H1 (cell line): Measurements from ENCODE around the gene KRTAP10-3. TPM values are rescaled to one million over a fixed set of nuclear protein-coding genes. Genes with fewer than 3 reads are reported as not detected.

Experiments
- CTCF ChIA-PET: fragments of 300-600 bp; sonication (Branson Sonifier 250); formaldehyde crosslinking; loops from one replicate; lab custom pipeline; 2021; ENCODE audit not compliant: partially characterized antibody; lab: Charles Lee
- POLR2A ChIA-PET: fragments of 300-600 bp; sonication (Branson Sonifier 250); formaldehyde crosslinking; loops from one replicate; lab custom pipeline; 2021; ENCODE audit warnings: inconsistent platforms; ENCODE audit not compliant: partially characterized antibody; lab: Charles Lee
- DNase-seq, 2 experiments: peaks; one replicate each; pipeline versions ENCODE4 v3.0.0 to v3.0.0-alpha.2; 2010 to 2022; ENCODE audit warnings: low spot score in 2 of 2, low read depth in 1 of 2, mixed read lengths in 1 of 2
- FAIRE-seq: peaks from 2 replicates; lab custom pipeline; 2011; peaks lifted over from hg19 to GRCh38; lab: Jason Lieb, UNC
- H2AFZ ChIP-seq: 2 replicates; pipeline ENCODE4 v1.8.1; 2012; ENCODE audit warnings: low read length, inconsistent platforms
- H2AK5ac ChIP-seq: 2 replicates; pipeline ENCODE4 v1.6.1; 2013; ENCODE audit warnings: low read depth, low read length
- H2BK120ac ChIP-seq: replicated peaks from 2 replicates; pipeline ENCODE3; 2013; ENCODE audit warnings: low read depth, low read length, inconsistent platforms
- H2BK12ac ChIP-seq: 2 replicates; pipeline ENCODE4 v1.6.1; 2013; ENCODE audit warnings: low read depth, low read length
- H2BK15ac ChIP-seq: 2 replicates; pipeline ENCODE4 v1.6.1; 2013; ENCODE audit warnings: low read length
- H2BK20ac ChIP-seq: 2 replicates; pipeline ENCODE4 v1.6.1; 2013; ENCODE audit warnings: low read length
- H2BK5ac ChIP-seq: 2 replicates; pipeline ENCODE4 v1.6.1; 2013; ENCODE audit warnings: low read depth, low read length
- H3K14ac ChIP-seq: 2 replicates; pipeline ENCODE4 v1.6.1; 2013; ENCODE audit warnings: inconsistent platforms; ENCODE audit not compliant: insufficient read length
- H3K18ac ChIP-seq: 2 replicates; pipeline ENCODE4 v1.6.1; 2013; ENCODE audit warnings: low read length; ENCODE audit errors: extremely low read depth
- H3K23ac ChIP-seq: 2 replicates; pipeline ENCODE4 v1.6.1; 2013; ENCODE audit warnings: inconsistent platforms; ENCODE audit not compliant: insufficient read length
- H3K23me2 ChIP-seq: 2 replicates; pipeline ENCODE4 v1.6.1; 2013; ENCODE audit warnings: low read depth, low read length
- H3K27ac ChIP-seq: 2 replicates; pipeline ENCODE4 v1.6.1; 2011; ENCODE audit warnings: low read depth, low read length, inconsistent platforms
- H3K27me3 ChIP-seq, 4 experiments: replicated peaks in 1 of 4; 1 replicate in 1 of 4; 2 replicates in 3 of 4; pipeline versions ENCODE4 v1.6.1 to v1.8.1; 2011 to 2013; ENCODE audit warnings: low read length in 3 of 4, mild to moderate bottlenecking in 3 of 4, inconsistent platforms in 2 of 4, mixed read lengths in 2 of 4, moderate library complexity in 1 of 4; ENCODE audit not compliant: control insufficient read depth in 3 of 4, insufficient read depth in 3 of 4; ENCODE audit errors: extremely low read depth in 1 of 4
- H3K36me3 ChIP-seq, 4 experiments: 2 replicates each; pipeline versions ENCODE4 v1.6.1 to v1.8.1; 2011 to 2013; ENCODE audit warnings: mild to moderate bottlenecking in 4 of 4, low read length in 3 of 4, moderate library complexity in 2 of 4, control low read depth in 1 of 4, inconsistent platforms in 1 of 4; ENCODE audit not compliant: insufficient read depth in 4 of 4, control insufficient read depth in 2 of 4
- H3K4ac ChIP-seq: replicated peaks from 2 replicates; pipeline ENCODE3; 2013; ENCODE audit warnings: low read length, low read depth, mixed read lengths, inconsistent platforms; ENCODE audit not compliant: insufficient read length
- H3K4me1 ChIP-seq, 4 experiments: replicated peaks in 1 of 4; 1 replicate in 1 of 4; 2 replicates in 3 of 4; pipeline versions ENCODE4 v1.6.1 to v1.8.1; 2011 to 2013; ENCODE audit warnings: low read length in 3 of 4, inconsistent platforms in 2 of 4, mixed read lengths in 1 of 4; ENCODE audit not compliant: insufficient read depth in 4 of 4, control insufficient read depth in 3 of 4
- H3K4me2 ChIP-seq, 2 experiments: 2 replicates each; pipeline versions ENCODE4 v1.6.1 to v1.8.1; 2011 to 2013; ENCODE audit warnings: low read depth in 2 of 2, low read length in 2 of 2, control low read depth in 1 of 2, inconsistent platforms in 1 of 2, mild to moderate bottlenecking in 1 of 2; ENCODE audit not compliant: insufficient read depth in 1 of 2
- H3K4me3 ChIP-seq, 4 experiments: fragments of 200-600, 300-600 bp in 1 of 4; sonication (generic), shearing (Covaris generic), sonication (Bioruptor Twin) in 1 of 4; 2 replicates each; pipeline versions ENCODE4 v1.5.1 to v1.8.1; 2011 to 2016; ENCODE audit warnings: low read length in 4 of 4, low read depth in 3 of 4, control low read depth in 2 of 4, inconsistent platforms in 2 of 4, mild to moderate bottlenecking in 2 of 4, mixed read lengths in 1 of 4, moderate library complexity in 1 of 4; ENCODE audit not compliant: insufficient read depth in 2 of 4; ENCODE audit errors: extremely low read depth in 1 of 4
- H3K56ac ChIP-seq: replicated peaks from 2 replicates; pipeline ENCODE3; 2013; ENCODE audit warnings: low read depth, mild to moderate bottlenecking, mixed read lengths, low read length, inconsistent platforms; ENCODE audit not compliant: insufficient read length
- H3K79me1 ChIP-seq: 2 replicates; pipeline ENCODE4 v1.6.1; 2013; ENCODE audit warnings: low read depth, low read length, control low read depth
- H3K79me2 ChIP-seq, 2 experiments: 2 replicates each; pipeline versions ENCODE4 v1.6.1 to v1.8.1; 2012 to 2013; ENCODE audit warnings: low read length in 2 of 2, mild to moderate bottlenecking in 2 of 2, inconsistent platforms in 1 of 2; ENCODE audit not compliant: insufficient read depth in 2 of 2, control insufficient read depth in 1 of 2
- H3K9ac ChIP-seq, 4 experiments: replicated peaks in 1 of 4; 1 replicate in 1 of 4; 2 replicates in 3 of 4; pipeline versions ENCODE4 v1.6.1 to v1.8.1; 2011 to 2013; ENCODE audit warnings: low read depth in 3 of 4, low read length in 3 of 4, control low read depth in 2 of 4, mild to moderate bottlenecking in 2 of 4, moderate library complexity in 2 of 4, inconsistent platforms in 1 of 4; ENCODE audit errors: extremely low read depth in 1 of 4
- H3K9me3 ChIP-seq, 2 experiments: 2 replicates each; pipeline versions ENCODE4 v1.6.1 to v1.8.1; 2012 to 2013; ENCODE audit warnings: mild to moderate bottlenecking in 2 of 2, moderate library complexity in 2 of 2, control low read depth in 1 of 2, inconsistent platforms in 1 of 2, low read depth in 1 of 2, low read length in 1 of 2, mixed read lengths in 1 of 2; ENCODE audit not compliant: insufficient read depth in 2 of 2
- H4K20me1 ChIP-seq, 2 experiments: replicated peaks in 1 of 2; 2 replicates each; pipeline versions ENCODE3 to v1.8.1; 2011 to 2013; ENCODE audit warnings: inconsistent platforms in 2 of 2, low read length in 2 of 2, mild to moderate bottlenecking in 1 of 2; ENCODE audit not compliant: insufficient read depth in 2 of 2, control insufficient read depth in 1 of 2
- H4K5ac ChIP-seq: 2 replicates; pipeline ENCODE4 v1.6.1; 2013; ENCODE audit warnings: low read length, low read depth, mixed read lengths, inconsistent platforms; ENCODE audit not compliant: insufficient read length
- H4K8ac ChIP-seq: 2 replicates; pipeline ENCODE4 v1.8.0; 2013; ENCODE audit warnings: mild to moderate bottlenecking, moderate library complexity, low read length, inconsistent platforms; ENCODE audit not compliant: insufficient read depth; ENCODE audit errors: extremely low read depth
- H4K91ac ChIP-seq: replicated peaks from 2 replicates; pipeline ENCODE3; 2013; ENCODE audit warnings: low read length, mixed read lengths, inconsistent platforms; ENCODE audit not compliant: insufficient read length
- CTBP2 ChIP-seq: IDR thresholded peaks from 2 replicates; pipeline ENCODE4 v1.7.0; 2011; ENCODE audit warnings: borderline replicate concordance, mild to moderate bottlenecking, moderate library complexity, mixed read lengths, low read length; ENCODE audit not compliant: insufficient read depth, insufficient read length
- EGR1 ChIP-seq: IDR thresholded peaks from 2 replicates; pipeline ENCODE4 v1.6.1; 2011; ENCODE audit warnings: low read depth, low read length, borderline replicate concordance
- EZH2 ChIP-seq: fragments of 200-600 bp; sonication (generic); IDR thresholded peaks from 2 replicates; pipeline ENCODE4 v1.7.1; 2012; ENCODE audit warnings: low read depth, mild to moderate bottlenecking, moderate library complexity, low read length, inconsistent platforms; ENCODE audit not compliant: severe bottlenecking
- KDM5A ChIP-seq: fragments of 200-600 bp; IDR thresholded peaks from 2 replicates; pipeline ENCODE4 v1.7.1; 2012; ENCODE audit warnings: mild to moderate bottlenecking, low read length, inconsistent platforms, mixed read lengths
- POLR2A ChIP-seq, 2 experiments: IDR thresholded peaks; 1 replicate in 1 of 2; 2 replicates in 1 of 2; pipeline ENCODE4 v1.6.1; 2011; ENCODE audit warnings: low read depth in 2 of 2, low read length in 2 of 2, mild to moderate bottlenecking in 2 of 2; ENCODE audit errors: control extremely low read depth in 1 of 2
- POLR2AphosphoS5 ChIP-seq: IDR thresholded peaks from 2 replicates; pipeline ENCODE4 v1.6.1; 2011; ENCODE audit warnings: low read depth, low read length
- RFX5 ChIP-seq: IDR thresholded peaks from 2 replicates; pipeline ENCODE4 v1.6.1; 2011; ENCODE audit warnings: low read depth, low read length, improper control_type of control experiment, borderline replicate concordance
- SIX5 ChIP-seq: IDR thresholded peaks from 2 replicates; pipeline ENCODE4 v1.6.1; 2011; ENCODE audit warnings: mild to moderate bottlenecking, low read depth, low read length
- WGBS, 2 experiments: shearing (Covaris generic) in 1 of 2; methylation state at CpG; one replicate each; pipeline versions ENCODE4 v1.1.6 to v1.1.7; 2013 to 2015; ENCODE audit warnings: low lambda C conversion rate in 2 of 2, mixed read lengths in 2 of 2, inconsistent platforms in 1 of 2, low coverage in 1 of 2, missing lambda C conversion rate in 1 of 2; ENCODE audit not compliant: insufficient replicate concordance in 2 of 2, insufficient coverage in 1 of 2, insufficient read length in 1 of 2; ENCODE audit errors: extremely low coverage in 1 of 2, missing lambda C conversion rate in 1 of 2; 5-methylcytosine and 5-hydroxymethylcytosine counted together
- polyA plus RNA-seq, 7 experiments: library from polyadenylated mRNA; depleted of rRNA in 3 of 7; stranded (reverse) in 5 of 7; unstranded in 2 of 7; fragments of >200 nt in 5 of 7; fragments of 200-250 nt in 2 of 7; gene quantifications; 1 replicate in 5 of 7; 2 replicates in 1 of 7; 4 replicates in 1 of 7; pipeline versions ENCODE4 v1.2.1 to v1.2.3, GENCODE V29; 2011 to 2013; ENCODE audit warnings: missing spikeins in 2 of 7, mixed read lengths in 2 of 7
- total RNA-seq: library from RNA; stranded (reverse); fragmentation: NEBNext Ultra II Directional; extraction: Animal tissue kit (Norgen Biotek cat#: 25700); gene quantifications from 2 replicates; pipeline ENCODE4 v1.2.1, GENCODE V29; 2021
- TF ChIP-seq, protein P1 (sequence below), 3 experiments: IDR thresholded peaks; 1 replicate in 2 of 3; 2 replicates in 1 of 3; pipeline versions ENCODE4 v1.5.1 to v1.6.1; 2011; ENCODE audit warnings: low read length in 3 of 3, mild to moderate bottlenecking in 3 of 3, inconsistent platforms in 2 of 3, low read depth in 1 of 3, moderate library complexity in 1 of 3; ENCODE audit not compliant: insufficient read depth in 1 of 3; ENCODE audit errors: control extremely low read depth in 1 of 3

KRTAP10-3 gene
- total and polyA plus RNA-seq, 2 of the 8 experiments (the other 6 are each of a cell fraction or from before 2014, with no cell fraction given) = not detected

GRCh38 chr21:44527156-44527982, 31.2 kb downstream of the KRTAP10-3 start:
- H3K56ac ChIP-seq = no peak overlapping the region
- CTCF ChIA-PET = interaction anchor here (0.9 kb wide), 1 partner anchor 11 kb away, joined by 3 read pairs; no protein-coding TSS in a partner anchor
- no peak overlapping the region for H4K91ac ChIP-seq
- peaks cover 0 to 15% of the 10 kb centered on the region in 2 experiments; a peak in 1 of 4 replicates for H3K9me3 ChIP-seq
- no peak overlapping the region for H2BK15ac ChIP-seq
- DNase-seq = no peak
- H4K8ac ChIP-seq = no peak overlapping the region; the same call in 1 of the 2 replicates
- no peak overlapping the region; the same call in 1 of the 2 replicates for H2BK5ac ChIP-seq
- peaks cover 0 to 2% of the 10 kb centered on the region in 2 experiments for H4K20me1 ChIP-seq
- no peak overlapping the region for H3K14ac ChIP-seq
- peaks cover 3% of the 10 kb centered on the region; the same call in 1 of the 2 replicates for H3K79me1 ChIP-seq
- peaks cover 0 to 3% (median 0%) of the 10 kb centered on the region in 4 experiments; a peak in 1 of 7 replicates for H3K27me3 ChIP-seq
- no peak overlapping the region for H2AK5ac ChIP-seq
- H3K27ac ChIP-seq = no peak overlapping the region
- H3K36me3 ChIP-seq = no peaks in the 10 kb centered on the region
- peaks cover 16% of the 10 kb centered on the region; the same call in 1 of the 2 replicates for H3K23me2 ChIP-seq
- H2BK20ac ChIP-seq = no peak overlapping the region
- POLR2A ChIA-PET = no interaction called here
- no peak overlapping the region for H3K4me3 ChIP-seq
- no peak for FAIRE-seq
- no peaks in the 10 kb centered on the region; a peak in 1 of 7 replicates for H3K4me1 ChIP-seq
- no peak overlapping the region for H3K23ac ChIP-seq
- H3K4ac ChIP-seq = no peak overlapping the region
- no peaks in the 10 kb centered on the region for H3K79me2 ChIP-seq
- no peak overlapping the region for H2AFZ ChIP-seq
- no peak overlapping the region for H4K5ac ChIP-seq
- peak overlapping the region; percentile 75; the same call in 1 of the 2 replicates for H2BK12ac ChIP-seq
- 91% methylated on average over 37 of the region's 37 CpGs; no CpG with 5 or more reads in 1 of the 2 experiments for WGBS, 2 experiments
- H3K4me2 ChIP-seq = no peak overlapping the region
- H3K18ac ChIP-seq = no peak overlapping the region
- H3K9ac ChIP-seq = no peak overlapping the region
- no peak overlapping the region for H2BK120ac ChIP-seq
- no peak for TF ChIP-seq POLR2AphosphoS5
- no peak for TF ChIP-seq SIX5
- no peak for TF ChIP-seq POLR2A (IDR thresholded peaks at IDR 0.05; ENCODE audit: control extremely low read depth in 1 of 2, low read depth in 2 of 2, low read length in 2 of 2)
- TF ChIP-seq EZH2 = no peak
- no peak for TF ChIP-seq RFX5
- TF ChIP-seq EGR1 = no peak
- TF ChIP-seq CTBP2 = no peak
- TF ChIP-seq, protein P1, sequence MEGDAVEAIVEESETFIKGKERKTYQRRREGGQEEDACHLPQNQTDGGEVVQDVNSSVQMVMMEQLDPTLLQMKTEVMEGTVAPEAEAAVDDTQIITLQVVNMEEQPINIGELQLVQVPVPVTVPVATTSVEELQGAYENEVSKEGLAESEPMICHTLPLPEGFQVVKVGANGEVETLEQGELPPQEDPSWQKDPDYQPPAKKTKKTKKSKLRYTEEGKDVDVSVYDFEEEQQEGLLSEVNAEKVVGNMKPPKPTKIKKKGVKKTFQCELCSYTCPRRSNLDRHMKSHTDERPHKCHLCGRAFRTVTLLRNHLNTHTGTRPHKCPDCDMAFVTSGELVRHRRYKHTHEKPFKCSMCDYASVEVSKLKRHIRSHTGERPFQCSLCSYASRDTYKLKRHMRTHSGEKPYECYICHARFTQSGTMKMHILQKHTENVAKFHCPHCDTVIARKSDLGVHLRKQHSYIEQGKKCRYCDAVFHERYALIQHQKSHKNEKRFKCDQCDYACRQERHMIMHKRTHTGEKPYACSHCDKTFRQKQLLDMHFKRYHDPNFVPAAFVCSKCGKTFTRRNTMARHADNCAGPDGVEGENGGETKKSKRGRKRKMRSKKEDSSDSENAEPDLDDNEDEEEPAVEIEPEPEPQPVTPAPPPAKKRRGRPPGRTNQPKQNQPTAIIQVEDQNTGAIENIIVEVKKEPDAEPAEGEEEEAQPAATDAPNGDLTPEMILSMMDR (IDR thresholded peaks at IDR 0.05; ENCODE audit: control extremely low read depth in 1 of 3, insufficient read depth in 1 of 3, low read depth in 1 of 3, low read length in 3 of 3) = no peak
- TF ChIP-seq KDM5A = no peak
